AG08395 (cell line): ENCODE data around the gene PPP1R3G.
A peak's percentile ranks its signal among the peaks of the same experiment; 100 is the strongest.
"Not testable (repeated sequence)": the region's sequence is repeated elsewhere in the genome, so short reads cannot be mapped to it uniquely, and the experiment has no call there.

ENCODE experiments used
- DNase-seq: peaks from one replicate; pipeline ENCODE4 v3.0.0; 2012; ENCODE audit warnings: mixed read lengths, low spot score

PPP1R3G gene

DNA sequence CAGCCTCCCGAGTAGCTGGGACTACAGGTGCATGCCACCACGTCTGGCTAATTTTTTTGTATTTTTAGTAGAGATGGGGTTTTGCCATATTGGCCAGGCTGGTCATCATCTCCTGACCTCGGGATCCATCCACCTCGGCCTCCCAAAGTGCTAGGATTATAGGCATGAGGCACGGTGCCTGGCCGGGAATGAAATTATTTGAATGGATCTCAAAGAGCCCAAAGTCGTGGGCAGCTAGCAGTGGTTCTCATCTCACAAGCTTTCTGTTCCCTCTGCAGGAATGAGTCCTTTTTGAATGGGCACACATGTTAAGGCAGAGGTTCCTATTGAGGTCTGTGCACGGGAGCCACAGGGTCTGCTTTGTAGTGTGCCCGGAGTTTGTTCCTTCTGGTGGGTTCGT, 34.9 kb downstream of the PPP1R3G start:
- no peak for DNase-seq

DNA sequence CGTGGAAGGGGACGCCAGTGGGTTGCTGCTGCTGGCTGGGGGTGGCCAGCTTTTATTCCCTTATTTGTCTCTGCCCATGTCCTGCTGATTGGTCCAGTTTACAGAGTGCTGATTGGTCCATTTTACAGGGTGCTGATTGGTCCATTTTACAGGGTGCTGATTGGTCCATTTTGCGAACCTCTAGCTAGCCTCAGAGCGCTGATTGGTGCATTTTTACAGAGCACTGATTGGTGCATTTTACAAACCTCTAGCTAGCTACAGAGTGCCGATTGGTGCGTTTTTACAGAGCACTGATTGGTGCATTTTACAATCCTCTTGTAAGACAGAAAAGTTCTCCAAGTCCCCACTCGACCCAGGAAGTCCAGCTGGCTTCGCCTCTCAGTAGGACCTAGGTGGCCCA, 35.4 kb downstream of the PPP1R3G start:
- DNase-seq, result not testable (repeated sequence)

DNA sequence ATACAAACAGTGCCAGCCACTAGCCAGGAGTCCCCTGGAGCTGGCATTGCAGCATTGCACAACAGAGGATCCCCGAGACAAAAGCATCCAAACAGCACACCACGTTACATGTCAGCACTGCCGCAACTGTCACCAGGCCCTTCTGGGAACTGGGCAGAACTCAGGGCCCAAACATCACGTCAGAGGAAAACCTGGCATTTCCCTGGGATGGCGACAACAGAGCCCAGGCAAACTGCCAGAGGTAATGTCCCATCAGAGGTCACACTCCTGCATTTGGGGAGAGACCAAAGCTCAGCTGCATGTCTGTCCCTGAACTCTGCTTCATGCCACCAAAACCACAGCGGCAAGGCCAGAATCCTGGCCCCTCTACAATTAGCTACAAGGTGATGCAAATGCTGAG, 36.3 kb downstream of the PPP1R3G start:
- no peak for DNase-seq

GRCh38 chr6:5121956-5122355, 36.8 kb downstream of the PPP1R3G start:
- no peak for DNase-seq

DNA sequence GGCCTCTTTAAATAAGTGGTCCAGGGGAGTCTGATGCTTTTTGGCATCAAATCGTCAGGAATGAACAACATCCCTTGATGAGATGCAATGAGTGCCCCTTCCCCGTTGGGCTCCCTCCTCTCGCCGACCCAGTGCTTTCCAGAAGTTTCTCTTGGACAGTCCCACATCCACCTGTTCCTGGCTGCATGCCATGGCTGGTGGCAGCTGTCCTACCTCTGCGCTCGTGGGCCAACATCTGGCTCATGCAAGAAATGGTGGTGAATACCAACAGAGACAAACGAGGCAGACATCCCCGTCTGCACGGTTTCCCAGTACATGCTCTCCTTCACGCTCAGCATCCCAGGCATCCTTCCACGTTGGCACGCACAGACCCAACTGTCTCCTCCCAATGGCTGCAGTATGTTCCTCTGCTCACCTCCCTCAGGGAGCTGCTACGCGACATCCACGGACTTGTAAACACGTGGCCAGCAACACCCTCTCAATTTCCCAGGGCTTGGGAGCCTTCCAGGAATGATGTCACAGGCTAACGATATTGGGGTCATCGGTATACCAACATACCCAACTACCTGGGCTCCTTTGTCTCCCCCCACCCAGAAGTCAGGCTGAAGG, 37.5 kb downstream of the PPP1R3G start:
- no peak for DNase-seq

DNA sequence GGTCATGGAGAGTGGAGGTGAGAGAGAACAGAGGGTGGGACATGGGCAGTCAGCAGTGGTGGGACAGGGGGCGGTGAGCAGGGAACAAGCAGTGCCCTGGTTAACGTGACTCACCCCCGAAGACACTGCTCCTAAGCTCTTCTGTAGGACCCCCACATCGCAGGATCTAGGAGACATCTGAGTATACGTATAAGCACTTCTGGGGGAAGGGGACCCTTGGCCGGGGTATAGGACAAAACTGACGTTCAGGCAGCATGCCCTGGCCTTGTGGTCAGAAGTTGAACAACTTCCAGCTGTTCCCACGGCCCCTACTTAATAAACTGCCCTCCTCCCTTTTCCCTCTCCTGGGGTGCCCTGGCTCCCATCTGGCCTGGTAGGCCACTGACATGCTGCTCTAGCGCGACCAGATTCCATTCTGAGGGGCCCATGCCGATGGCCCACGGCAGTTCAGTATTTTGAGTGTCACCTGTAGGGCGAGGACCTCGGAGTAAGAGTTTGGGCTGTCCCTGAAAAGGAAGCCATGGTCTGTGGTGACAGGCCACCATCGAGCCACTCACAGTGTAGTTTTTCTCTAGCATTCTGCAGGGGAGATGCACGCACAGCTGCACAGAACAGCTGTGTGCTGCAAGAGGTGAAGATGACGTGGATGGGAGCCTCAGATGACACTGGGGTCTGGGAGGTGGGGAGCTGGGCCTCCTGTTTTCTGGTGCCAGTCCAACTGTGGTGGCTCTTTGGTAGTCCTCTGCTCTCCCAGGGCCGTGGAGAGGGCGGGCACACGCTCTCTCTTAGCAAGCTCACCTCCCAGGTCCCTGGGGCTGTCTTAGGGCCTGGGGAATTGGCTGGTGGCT, 38.4 kb downstream of the PPP1R3G start:
- no peak for DNase-seq

GRCh38 chr6:5124526-5124925, 39.4 kb downstream of the PPP1R3G start:
- no peak for DNase-seq

DNA sequence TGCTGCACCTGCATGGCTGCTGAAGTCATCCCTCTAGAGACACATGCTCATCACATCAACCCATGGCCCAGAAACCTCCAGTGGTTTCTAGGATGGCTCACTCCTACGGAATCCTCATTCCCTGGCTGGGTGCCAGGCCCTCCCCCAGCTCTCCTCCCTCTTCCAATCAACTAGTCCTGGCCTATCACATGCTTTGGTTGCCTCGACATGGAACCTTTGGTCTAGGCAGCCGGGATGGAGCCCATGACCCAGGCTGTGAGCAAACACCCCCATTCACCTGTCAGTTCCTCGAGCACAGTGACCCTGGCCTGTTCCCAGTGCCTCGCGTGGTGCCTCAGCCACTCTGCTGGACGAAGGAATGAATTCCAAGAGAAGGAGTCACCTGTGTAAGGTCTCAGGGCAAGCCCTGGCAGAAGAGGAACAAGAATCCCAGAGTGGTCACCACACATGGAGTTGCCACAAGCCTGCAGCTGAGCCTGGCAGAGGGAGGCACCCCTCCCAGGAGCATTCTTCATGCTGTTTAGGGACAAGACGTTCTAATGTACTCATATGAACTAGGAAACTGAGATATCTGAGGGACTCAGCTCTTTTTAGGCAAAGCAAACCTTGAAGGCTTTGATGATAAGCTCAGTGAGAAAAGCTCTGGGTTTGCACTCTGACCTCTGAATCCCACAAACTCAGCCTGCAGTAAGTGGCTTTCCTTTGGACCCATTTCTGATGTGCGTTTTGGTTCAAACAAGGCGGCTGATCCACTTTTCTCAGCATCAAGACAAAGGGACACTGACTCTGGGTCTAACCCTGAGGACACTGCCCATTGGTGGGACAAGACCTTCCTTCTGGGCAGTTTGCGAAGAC, 40.2 kb downstream of the PPP1R3G start:
- DNase-seq, result peak; percentile 47

DNA sequence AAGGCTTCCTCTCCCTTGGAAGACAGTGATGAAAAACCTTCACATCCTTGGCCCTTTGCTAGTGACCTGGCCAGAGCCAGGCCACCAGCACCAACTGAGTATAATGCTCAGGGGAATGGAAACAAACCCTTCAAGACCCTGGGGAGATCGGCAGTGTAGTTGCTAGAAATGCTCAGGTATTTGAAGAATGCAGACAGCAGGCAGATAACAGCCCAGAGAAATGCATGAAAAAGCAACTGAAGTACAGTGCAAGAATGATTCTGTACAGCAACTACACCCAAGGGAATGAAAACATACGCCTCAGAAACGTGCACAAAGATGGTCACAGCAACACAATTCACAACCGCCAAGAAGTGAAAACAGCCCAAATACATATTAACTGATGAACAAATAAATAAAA, 41.1 kb downstream of the PPP1R3G start:
- peak; percentile 31 for DNase-seq

DNA sequence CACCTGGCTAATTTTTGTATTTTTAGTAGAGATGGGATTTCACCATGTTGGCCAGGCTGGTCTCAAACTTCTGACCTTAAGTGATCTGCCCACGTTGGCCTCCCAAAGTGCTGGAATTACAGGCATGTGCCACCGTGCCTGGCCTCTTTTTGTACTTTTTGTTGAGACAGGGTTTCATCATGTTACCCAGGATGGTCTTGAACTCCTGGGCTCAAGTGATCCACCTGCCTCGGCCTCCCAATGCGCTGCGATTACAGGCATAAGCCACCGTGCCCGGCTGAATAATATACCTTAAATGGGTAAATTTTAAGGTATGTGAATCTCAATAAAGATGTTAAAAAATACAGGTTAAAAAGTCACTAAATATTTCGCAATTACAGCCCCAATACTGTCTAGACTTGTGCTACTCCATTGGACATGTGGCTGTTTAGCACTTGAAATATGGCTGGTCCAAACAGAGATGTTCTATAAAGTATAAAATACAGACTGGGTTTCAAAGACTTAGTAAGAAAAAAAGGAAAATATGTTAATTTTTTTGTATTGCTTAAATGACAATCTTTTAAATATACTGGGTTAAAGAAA, 42.1 kb downstream of the PPP1R3G start:
- no peak for DNase-seq

- no peak for DNase-seq
Measured at GRCh38 chr6:5128351-5128750, 43.2 kb downstream of the PPP1R3G start.

GRCh38 chr6:5130135-5130866, 45.2 kb downstream of the PPP1R3G start:
- no peak for DNase-seq

GRCh38 chr6:5132731-5133130, 47.6 kb downstream of the PPP1R3G start:
- peak; percentile 85 for DNase-seq

- DNase-seq, result no peak
Measured at GRCh38 chr6:5133943-5134342, 48.8 kb downstream of the PPP1R3G start.

GRCh38 chr6:5135788-5136376, 50.7 kb downstream of the PPP1R3G start:
- DNase-seq, result no peak

GRCh38 chr6:5136851-5137250, 51.7 kb downstream of the PPP1R3G start:
- DNase-seq, result no peak
